ENCODE data around the gene SPIN1. TPM values are rescaled to one million over a fixed set of nuclear protein-coding genes. Genes with fewer than 3 reads are reported as not detected.
A peak's percentile ranks its signal among the peaks of the same experiment; 100 is the strongest.

SPIN1 gene
- total and polyA plus RNA-seq, 2 of the 8 experiments (the other 6 are each of a cell fraction or from before 2014, with no cell fraction given), result 69.9 to 139 TPM

DNA sequence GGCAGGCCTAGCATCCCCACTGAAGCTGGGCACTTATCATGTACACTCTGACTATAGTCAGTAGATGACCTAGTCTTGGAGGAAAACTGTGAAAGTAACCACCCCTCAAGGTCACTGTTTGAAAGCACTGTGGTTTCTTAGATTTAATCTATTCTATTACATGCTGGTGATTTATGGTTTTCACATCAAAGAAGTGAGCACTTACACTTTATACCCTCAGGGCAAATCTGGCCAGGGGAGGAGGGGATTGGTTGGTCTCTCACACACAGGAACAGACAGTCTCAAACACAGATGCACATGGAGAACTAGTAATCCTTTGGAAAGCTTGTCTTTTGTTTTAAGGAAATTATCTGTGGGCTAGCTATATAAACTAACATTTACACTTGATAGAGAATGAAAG, 17.9 kb upstream of the SPIN1 start:
- Histone ChIP-seq H3K36me3 (ENCODE audit: control insufficient read depth in 2 of 4, insufficient read depth in 4 of 4, low read length in 3 of 4) (no peaks in the 10 kb centered on the region), H3K9ac (replicated peaks in 1 of 4; ENCODE audit: extremely low read depth in 1 of 4, low read depth in 3 of 4, low read length in 3 of 4) (no peak overlapping the region), H3K27ac (ENCODE audit: low read depth, low read length) (no peak overlapping the region), H3K79me2 (ENCODE audit: control insufficient read depth in 1 of 2, insufficient read depth in 2 of 2, low read length in 2 of 2) (no peaks in the 10 kb centered on the region), H3K18ac (ENCODE audit: extremely low read depth, low read length) (no peak overlapping the region), H2BK5ac (ENCODE audit: low read depth, low read length) (no peak overlapping the region), H2BK12ac (ENCODE audit: low read depth, low read length) (no peak overlapping the region), H3K9me3 (ENCODE audit: insufficient read depth in 2 of 2, low read depth in 1 of 2, low read length in 1 of 2) (peaks cover 5% of the 10 kb centered on the region in 2 experiments; a peak in 2 of 4 replicates), H2BK20ac (ENCODE audit: low read length) (no peak overlapping the region), H3K56ac (replicated peaks; ENCODE audit: insufficient read length, low read depth, low read length) (no peak overlapping the region), H3K4ac (replicated peaks; ENCODE audit: insufficient read length, low read depth, low read length) (no peak overlapping the region), H4K91ac (replicated peaks; ENCODE audit: insufficient read length, low read length) (peak overlapping the region; percentile 65), H2BK15ac (ENCODE audit: low read length) (no peak overlapping the region), H4K5ac (ENCODE audit: insufficient read length, low read depth, low read length) (no peak overlapping the region), H3K23ac (ENCODE audit: insufficient read length) (no peak overlapping the region), H3K79me1 (ENCODE audit: low read depth, low read length) (no peaks in the 10 kb centered on the region), H4K8ac (ENCODE audit: extremely low read depth, insufficient read depth, low read length) (no peak overlapping the region), H3K4me3 (ENCODE audit: extremely low read depth in 1 of 4, insufficient read depth in 2 of 4, low read depth in 3 of 4, low read length in 4 of 4) (no peak overlapping the region), H3K4me1 (replicated peaks in 1 of 4; ENCODE audit: control insufficient read depth in 3 of 4, insufficient read depth in 4 of 4, low read length in 3 of 4) (no peaks in the 10 kb centered on the region; a peak in 1 of 7 replicates), H2AK5ac (ENCODE audit: low read depth, low read length) (no peak overlapping the region), H3K4me2 (ENCODE audit: insufficient read depth in 1 of 2, low read depth in 2 of 2, low read length in 2 of 2) (no peak overlapping the region), H3K14ac (ENCODE audit: insufficient read length) (no peak overlapping the region), H3K23me2 (ENCODE audit: low read depth, low read length) (no peaks in the 10 kb centered on the region), H3K27me3 (replicated peaks in 1 of 4; ENCODE audit: control insufficient read depth in 3 of 4, extremely low read depth in 1 of 4, insufficient read depth in 3 of 4, low read length in 3 of 4) (no peaks in the 10 kb centered on the region), H2BK120ac (replicated peaks; ENCODE audit: low read depth, low read length) (no peak overlapping the region), H2AFZ (ENCODE audit: low read length) (no peak overlapping the region), H4K20me1 (replicated peaks in 1 of 2; ENCODE audit: control insufficient read depth in 1 of 2, insufficient read depth in 2 of 2, low read length in 2 of 2) (no peaks in the 10 kb centered on the region)
- DNase-seq (ENCODE audit: low read depth in 1 of 2, low spot score in 2 of 2) (no peak), FAIRE-seq (no peak)
- ChIA-PET CTCF (ENCODE audit: partially characterized antibody) (interaction anchor here (1.3 kb wide), 1 partner anchor 61 kb away, joined by 3 read pairs; no protein-coding TSS in a partner anchor), POLR2A (ENCODE audit: partially characterized antibody) (no interaction called here)
- TF ChIP-seq JUND (IDR thresholded peaks at IDR 0.05; ENCODE audit: low read length), result no peak
- TF ChIP-seq HDAC2 (IDR thresholded peaks at IDR 0.05; ENCODE audit: borderline replicate concordance in 1 of 2, low read depth in 2 of 2, low read length in 2 of 2), result no peak
- no peak for TF ChIP-seq TAF7 (optimal IDR thresholded peaks at IDR 0.05; ENCODE audit: borderline replicate concordance, low read depth, low read length)
- no peak for TF ChIP-seq CBX8 (IDR thresholded peaks at IDR 0.05; ENCODE audit: borderline replicate concordance, low read depth, low read length)
- TF ChIP-seq, protein P1, sequence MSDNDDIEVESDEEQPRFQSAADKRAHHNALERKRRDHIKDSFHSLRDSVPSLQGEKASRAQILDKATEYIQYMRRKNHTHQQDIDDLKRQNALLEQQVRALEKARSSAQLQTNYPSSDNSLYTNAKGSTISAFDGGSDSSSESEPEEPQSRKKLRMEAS (IDR thresholded peaks at IDR 0.05), result no peak
- no peak for TF ChIP-seq SP1 (IDR thresholded peaks at IDR 0.05; ENCODE audit: low read depth, low read length)
- TF ChIP-seq SRF (IDR thresholded peaks at IDR 0.05; ENCODE audit: low read depth, low read length), result no peak
- no peak for TF ChIP-seq JUN (IDR thresholded peaks at IDR 0.05; ENCODE audit: low read depth, low read length)
- no peak for TF ChIP-seq SAP30 (IDR thresholded peaks at IDR 0.05; ENCODE audit: insufficient read depth, insufficient replicate concordance, low read length)
- TF ChIP-seq BACH1 (IDR thresholded peaks at IDR 0.05; ENCODE audit: low read length), result no peak
- TF ChIP-seq, protein P2, sequence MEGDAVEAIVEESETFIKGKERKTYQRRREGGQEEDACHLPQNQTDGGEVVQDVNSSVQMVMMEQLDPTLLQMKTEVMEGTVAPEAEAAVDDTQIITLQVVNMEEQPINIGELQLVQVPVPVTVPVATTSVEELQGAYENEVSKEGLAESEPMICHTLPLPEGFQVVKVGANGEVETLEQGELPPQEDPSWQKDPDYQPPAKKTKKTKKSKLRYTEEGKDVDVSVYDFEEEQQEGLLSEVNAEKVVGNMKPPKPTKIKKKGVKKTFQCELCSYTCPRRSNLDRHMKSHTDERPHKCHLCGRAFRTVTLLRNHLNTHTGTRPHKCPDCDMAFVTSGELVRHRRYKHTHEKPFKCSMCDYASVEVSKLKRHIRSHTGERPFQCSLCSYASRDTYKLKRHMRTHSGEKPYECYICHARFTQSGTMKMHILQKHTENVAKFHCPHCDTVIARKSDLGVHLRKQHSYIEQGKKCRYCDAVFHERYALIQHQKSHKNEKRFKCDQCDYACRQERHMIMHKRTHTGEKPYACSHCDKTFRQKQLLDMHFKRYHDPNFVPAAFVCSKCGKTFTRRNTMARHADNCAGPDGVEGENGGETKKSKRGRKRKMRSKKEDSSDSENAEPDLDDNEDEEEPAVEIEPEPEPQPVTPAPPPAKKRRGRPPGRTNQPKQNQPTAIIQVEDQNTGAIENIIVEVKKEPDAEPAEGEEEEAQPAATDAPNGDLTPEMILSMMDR (IDR thresholded peaks at IDR 0.05; ENCODE audit: control extremely low read depth in 1 of 3, insufficient read depth in 1 of 3, low read depth in 1 of 3, low read length in 3 of 3), result no peak
- TF ChIP-seq ASH2L (IDR thresholded peaks at IDR 0.05; ENCODE audit: low read length), result no peak
- no peak for TF ChIP-seq PHF8 (conservative IDR thresholded peaks at IDR 0.05; ENCODE audit: low read depth, low read length)
